ENCODE data around the gene TBX10. TPM values are rescaled to one million over a fixed set of nuclear protein-coding genes. Genes with fewer than 3 reads are reported as not detected.
A peak's percentile ranks its signal among the peaks of the same experiment; 100 is the strongest.

Gene TBX10
- polyA plus RNA-seq, 1 donor from 2014 or later, result not detected

DNA sequence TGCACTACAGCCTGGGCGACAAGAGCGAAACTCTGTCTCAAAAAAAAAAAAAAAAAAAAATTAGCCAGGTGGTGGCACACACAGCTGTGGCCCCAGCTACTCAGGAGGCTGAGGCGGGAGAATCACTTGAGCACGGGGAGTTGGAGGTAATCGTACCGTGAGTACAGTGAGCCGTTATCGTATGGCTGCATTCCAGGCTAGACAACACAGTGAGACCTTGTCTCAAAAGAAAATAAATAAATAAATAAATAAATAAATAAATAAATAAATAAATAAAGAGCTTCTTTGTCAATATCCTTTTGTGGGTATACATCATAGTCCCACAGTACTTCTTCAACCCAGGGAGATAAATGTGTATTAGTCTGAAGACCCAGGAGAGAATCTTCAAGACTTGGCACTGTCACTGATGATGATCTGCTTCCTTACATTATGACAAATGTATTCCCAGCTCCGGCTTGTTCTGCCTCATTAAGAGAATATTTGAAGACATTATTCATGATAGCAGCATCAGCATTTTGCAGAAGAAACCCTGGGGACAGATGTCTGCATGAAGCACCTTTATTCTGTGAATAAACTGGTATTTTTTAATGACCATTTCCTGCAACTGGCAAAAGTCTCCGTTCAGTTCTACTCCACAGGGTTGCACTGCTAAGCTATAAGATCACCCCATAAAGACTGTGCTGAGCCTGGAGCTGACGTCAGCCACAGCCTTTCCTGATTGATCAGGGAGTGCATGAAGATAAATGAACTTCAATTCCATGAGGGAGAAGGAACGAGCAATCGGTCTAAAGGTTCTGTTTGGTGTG is 12.6 kb upstream of the TBX10 start:
- Histone ChIP-seq H3K4me2 (ENCODE audit: low read length) (peak overlapping the region; percentile 30), H3K27me3 (ENCODE audit: insufficient read depth, low read depth, low read length) (no peaks in the 10 kb centered on the region), H3K9me3 (ENCODE audit: low read length) (no peaks in the 10 kb centered on the region), H3K36me3 (ENCODE audit: insufficient read depth, low read length) (no peaks in the 10 kb centered on the region), H2AFZ (ENCODE audit: low read depth, low read length) (peak overlapping the region; percentile 9), H3F3A (ENCODE audit: insufficient read depth, low read length, poor library complexity, severe bottlenecking) (no peaks in the 10 kb centered on the region), H3K9me2 (ENCODE audit: insufficient read depth, low read length) (no peaks in the 10 kb centered on the region), H3K79me2 (replicated peaks; ENCODE audit: insufficient read depth, low read length) (no peaks in the 10 kb centered on the region), H3K27ac (ENCODE audit: low read length) (peak overlapping the region; percentile 52), H3K4me3 (ENCODE audit: low read length) (peak overlapping the region; percentile 30), H3K9ac (ENCODE audit: low read length) (peak overlapping the region; percentile 31), H4K20me1 (ENCODE audit: insufficient read depth) (no peaks in the 10 kb centered on the region)
- TF ChIP-seq EP300 (conservative IDR thresholded peaks at IDR 0.05; ENCODE audit: poor library complexity, severe bottlenecking), result no peak
- TF ChIP-seq POLR2AphosphoS5 (IDR thresholded peaks at IDR 0.05), result peak; percentile 5
- TF ChIP-seq SMC3 (conservative IDR thresholded peaks at IDR 0.05; ENCODE audit: poor library complexity), result no peak

DNA sequence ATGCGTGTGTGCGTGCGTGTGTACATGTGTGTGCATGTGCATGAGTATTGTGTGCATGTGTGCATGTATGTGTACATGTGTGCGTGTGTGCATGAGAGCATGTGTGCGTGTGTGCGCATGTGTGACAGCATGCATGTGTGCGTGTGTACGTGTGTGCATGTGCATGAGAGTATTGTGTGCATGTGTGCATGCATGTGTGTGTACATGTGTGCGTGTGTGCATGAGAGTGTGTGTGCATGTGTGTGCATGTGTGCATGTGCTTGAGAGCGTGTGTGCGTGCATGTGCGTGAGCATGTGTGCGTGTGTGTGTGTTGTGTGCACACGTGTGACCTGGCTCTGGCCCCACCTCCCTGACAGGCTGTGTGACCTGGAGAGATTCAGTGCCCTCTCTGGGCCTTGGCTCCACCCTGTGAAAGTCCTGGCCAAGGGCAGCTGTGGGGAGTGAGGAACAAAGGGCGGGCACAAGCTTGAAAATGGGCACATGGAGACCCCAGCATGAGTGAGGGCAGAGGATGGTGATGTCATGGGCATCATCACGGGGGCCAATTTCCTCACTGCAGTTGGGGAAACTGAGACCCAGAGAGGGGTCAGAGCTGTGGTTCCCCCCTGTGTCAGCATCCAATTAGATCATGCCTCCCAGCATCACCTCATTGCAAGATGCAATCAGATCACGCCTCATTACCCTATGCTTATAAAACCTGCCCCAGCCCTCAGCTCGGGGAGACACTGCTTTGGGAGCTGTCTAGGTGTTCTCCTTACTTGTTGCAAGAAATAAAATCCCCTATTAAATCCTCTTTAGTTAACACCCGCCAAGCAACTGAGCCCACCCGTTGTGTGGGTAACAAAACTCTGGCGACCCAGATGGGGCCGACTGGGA is 10.3 kb upstream of the TBX10 start:
- Histone ChIP-seq H3K4me2 (ENCODE audit: low read length) (no peak overlapping the region), H3K4me3 (ENCODE audit: low read length) (no peak overlapping the region), H3F3A (ENCODE audit: insufficient read depth, low read length, poor library complexity, severe bottlenecking) (no peaks in the 10 kb centered on the region), H3K9ac (ENCODE audit: low read length) (no peak overlapping the region), H2AFZ (ENCODE audit: low read depth, low read length) (no peak overlapping the region), H4K20me1 (ENCODE audit: insufficient read depth) (no peaks in the 10 kb centered on the region), H3K27me3 (ENCODE audit: insufficient read depth, low read depth, low read length) (no peaks in the 10 kb centered on the region), H3K9me2 (ENCODE audit: insufficient read depth, low read length) (no peaks in the 10 kb centered on the region), H3K27ac (ENCODE audit: low read length) (no peak overlapping the region), H3K36me3 (ENCODE audit: insufficient read depth, low read length) (no peaks in the 10 kb centered on the region), H3K79me2 (replicated peaks; ENCODE audit: insufficient read depth, low read length) (no peaks in the 10 kb centered on the region), H3K9me3 (ENCODE audit: low read length) (no peaks in the 10 kb centered on the region)
- no peak for TF ChIP-seq EZH2 (IDR thresholded peaks at IDR 0.05; ENCODE audit: borderline replicate concordance, insufficient read depth, low read length, poor library complexity, severe bottlenecking)
- TF ChIP-seq, protein P1, sequence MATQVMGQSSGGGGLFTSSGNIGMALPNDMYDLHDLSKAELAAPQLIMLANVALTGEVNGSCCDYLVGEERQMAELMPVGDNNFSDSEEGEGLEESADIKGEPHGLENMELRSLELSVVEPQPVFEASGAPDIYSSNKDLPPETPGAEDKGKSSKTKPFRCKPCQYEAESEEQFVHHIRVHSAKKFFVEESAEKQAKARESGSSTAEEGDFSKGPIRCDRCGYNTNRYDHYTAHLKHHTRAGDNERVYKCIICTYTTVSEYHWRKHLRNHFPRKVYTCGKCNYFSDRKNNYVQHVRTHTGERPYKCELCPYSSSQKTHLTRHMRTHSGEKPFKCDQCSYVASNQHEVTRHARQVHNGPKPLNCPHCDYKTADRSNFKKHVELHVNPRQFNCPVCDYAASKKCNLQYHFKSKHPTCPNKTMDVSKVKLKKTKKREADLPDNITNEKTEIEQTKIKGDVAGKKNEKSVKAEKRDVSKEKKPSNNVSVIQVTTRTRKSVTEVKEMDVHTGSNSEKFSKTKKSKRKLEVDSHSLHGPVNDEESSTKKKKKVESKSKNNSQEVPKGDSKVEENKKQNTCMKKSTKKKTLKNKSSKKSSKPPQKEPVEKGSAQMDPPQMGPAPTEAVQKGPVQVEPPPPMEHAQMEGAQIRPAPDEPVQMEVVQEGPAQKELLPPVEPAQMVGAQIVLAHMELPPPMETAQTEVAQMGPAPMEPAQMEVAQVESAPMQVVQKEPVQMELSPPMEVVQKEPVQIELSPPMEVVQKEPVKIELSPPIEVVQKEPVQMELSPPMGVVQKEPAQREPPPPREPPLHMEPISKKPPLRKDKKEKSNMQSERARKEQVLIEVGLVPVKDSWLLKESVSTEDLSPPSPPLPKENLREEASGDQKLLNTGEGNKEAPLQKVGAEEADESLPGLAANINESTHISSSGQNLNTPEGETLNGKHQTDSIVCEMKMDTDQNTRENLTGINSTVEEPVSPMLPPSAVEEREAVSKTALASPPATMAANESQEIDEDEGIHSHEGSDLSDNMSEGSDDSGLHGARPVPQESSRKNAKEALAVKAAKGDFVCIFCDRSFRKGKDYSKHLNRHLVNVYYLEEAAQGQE (IDR thresholded peaks at IDR 0.05; ENCODE audit: borderline replicate concordance), result no peak

DNA sequence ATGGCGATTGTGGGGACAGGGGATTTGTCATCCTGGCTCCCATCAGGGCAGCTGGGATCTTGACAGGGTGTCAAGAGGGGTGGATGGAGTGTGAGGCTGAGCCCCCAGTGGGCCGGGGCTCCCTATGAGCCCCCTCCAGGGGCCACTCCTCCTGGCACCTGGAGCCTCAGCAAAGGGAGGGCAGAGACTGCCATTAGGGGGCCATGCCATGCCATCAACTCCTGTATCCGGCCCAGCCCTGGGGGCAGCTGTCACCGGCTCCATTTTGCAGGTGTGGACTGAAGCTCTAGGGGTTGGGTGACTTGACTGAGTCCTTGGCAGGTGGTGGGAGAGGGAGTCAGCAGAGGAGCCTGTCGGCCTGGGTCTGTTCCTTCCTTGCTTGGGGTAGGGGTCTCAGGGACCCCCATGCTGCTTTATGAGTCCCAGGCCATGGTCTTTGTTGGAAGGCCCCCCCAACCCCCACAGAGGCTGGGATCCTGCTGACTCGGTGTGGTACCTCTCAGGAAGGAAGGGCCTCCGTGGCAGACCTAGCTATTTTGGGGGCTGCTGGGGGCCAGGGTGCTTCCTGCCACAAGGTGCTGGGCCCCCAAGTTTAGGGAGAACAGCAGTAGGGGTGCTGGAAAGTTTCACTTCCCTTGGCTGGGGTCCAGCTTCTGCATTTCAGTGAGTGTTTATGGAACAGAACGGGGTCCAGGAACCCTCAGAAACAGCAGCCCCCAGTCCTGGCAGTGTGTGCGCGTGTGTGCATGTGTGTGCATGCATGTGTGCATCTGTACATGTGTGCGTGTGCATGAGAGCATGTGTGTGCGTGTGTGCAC is 9.4 kb upstream of the TBX10 start:
- no peak overlapping the region for H3K4me3 ChIP-seq (ENCODE audit: low read length)
- no peaks in the 10 kb centered on the region for H3K9me2 ChIP-seq (ENCODE audit: insufficient read depth, low read length)
- H4K20me1 ChIP-seq (ENCODE audit: insufficient read depth), result no peaks in the 10 kb centered on the region
- H3F3A ChIP-seq (ENCODE audit: insufficient read depth, low read length, poor library complexity, severe bottlenecking), result no peaks in the 10 kb centered on the region
- no peak overlapping the region for H2AFZ ChIP-seq (ENCODE audit: low read depth, low read length)
- TF ChIP-seq MXI1 (conservative IDR thresholded peaks at IDR 0.05; ENCODE audit: poor library complexity, severe bottlenecking), result no peak
- TF ChIP-seq, protein P1 (IDR thresholded peaks at IDR 0.05; ENCODE audit: borderline replicate concordance), result no peak
- TF ChIP-seq SMC3 (conservative IDR thresholded peaks at IDR 0.05; ENCODE audit: poor library complexity), result no peak
- no peak for TF ChIP-seq TAF1 (IDR thresholded peaks at IDR 0.05; ENCODE audit: low read depth)
- no peak for TF ChIP-seq RAD21 (conservative IDR thresholded peaks at IDR 0.05)
- no peak for TF ChIP-seq EZH2 (IDR thresholded peaks at IDR 0.05; ENCODE audit: borderline replicate concordance, insufficient read depth, low read length, poor library complexity, severe bottlenecking)
- TF ChIP-seq EP300 (conservative IDR thresholded peaks at IDR 0.05; ENCODE audit: poor library complexity, severe bottlenecking), result no peak
- TF ChIP-seq POLR2AphosphoS5 (IDR thresholded peaks at IDR 0.05), result no peak
- no peak for TF ChIP-seq CTCF (IDR thresholded peaks at IDR 0.05; ENCODE audit: poor library complexity, severe bottlenecking)
- no peak overlapping the region for H3K9ac ChIP-seq (ENCODE audit: low read length)
- H3K36me3 ChIP-seq (ENCODE audit: insufficient read depth, low read length), result no peaks in the 10 kb centered on the region
- H3K9me3 ChIP-seq (ENCODE audit: low read length), result no peaks in the 10 kb centered on the region
- H3K79me2 ChIP-seq (replicated peaks; ENCODE audit: insufficient read depth, low read length), result no peaks in the 10 kb centered on the region
- no peaks in the 10 kb centered on the region for H3K27me3 ChIP-seq (ENCODE audit: insufficient read depth, low read depth, low read length)
- H3K4me2 ChIP-seq (ENCODE audit: low read length), result no peak overlapping the region
- H3K27ac ChIP-seq (ENCODE audit: low read length), result no peak overlapping the region

Measured in neural cell (in vitro differentiated cells).